Islet of Langerhans (tissue), 1 donor: ENCODE data around the gene ARHGEF17.

Experiments used
- FAIRE-seq: peaks from one replicate; lab custom pipeline; 2011; peaks lifted over from hg19 to GRCh38; lab: Jason Lieb, UNC

ARHGEF17 gene

GRCh38 chr11:73380897-73381410 lies 72.9 kb downstream of the ARHGEF17 start:
- no peak for FAIRE-seq

DNA sequence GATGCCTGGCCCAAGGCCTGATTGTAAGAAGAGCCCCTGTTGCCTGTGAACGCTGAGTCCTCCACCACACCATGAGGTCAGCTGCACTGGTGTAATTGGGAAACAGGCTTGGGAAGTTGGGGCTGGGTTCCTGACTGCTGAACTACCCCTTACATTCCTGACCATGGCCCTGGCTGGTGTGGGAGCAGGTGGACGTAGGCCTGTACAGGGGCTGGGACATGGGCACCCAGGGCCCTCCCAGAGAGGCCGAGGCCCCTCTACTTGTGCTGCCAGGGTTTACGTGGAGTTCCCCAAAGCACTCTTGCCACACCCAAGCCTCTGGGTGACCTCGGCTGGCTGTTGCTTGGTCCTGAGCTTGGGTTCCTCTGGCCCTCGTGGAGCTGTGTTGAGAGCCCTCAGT lies 73.5 kb downstream of the ARHGEF17 start:
- FAIRE-seq, result no peak

DNA sequence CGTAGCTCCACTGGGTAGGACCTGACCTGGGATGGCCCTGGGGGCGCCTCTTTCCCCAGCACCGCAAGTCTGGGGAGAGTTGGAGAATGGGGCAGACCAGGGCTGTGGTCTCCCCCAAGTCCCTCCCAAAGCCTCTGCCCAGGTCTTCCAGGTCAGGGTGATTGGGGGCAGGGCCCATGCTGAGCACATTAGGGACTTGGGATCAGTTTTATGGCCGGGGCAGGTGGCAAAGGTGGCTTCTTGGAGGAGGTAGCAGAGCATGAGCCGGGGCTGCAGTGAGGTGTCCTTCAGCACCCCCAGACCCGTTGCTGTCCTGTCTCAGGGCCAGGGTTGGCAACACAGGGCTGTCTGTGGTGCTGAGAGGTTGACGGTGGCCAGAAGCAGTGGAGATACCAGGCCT lies 74.1 kb downstream of the ARHGEF17 start:
- FAIRE-seq, result no peak

DNA sequence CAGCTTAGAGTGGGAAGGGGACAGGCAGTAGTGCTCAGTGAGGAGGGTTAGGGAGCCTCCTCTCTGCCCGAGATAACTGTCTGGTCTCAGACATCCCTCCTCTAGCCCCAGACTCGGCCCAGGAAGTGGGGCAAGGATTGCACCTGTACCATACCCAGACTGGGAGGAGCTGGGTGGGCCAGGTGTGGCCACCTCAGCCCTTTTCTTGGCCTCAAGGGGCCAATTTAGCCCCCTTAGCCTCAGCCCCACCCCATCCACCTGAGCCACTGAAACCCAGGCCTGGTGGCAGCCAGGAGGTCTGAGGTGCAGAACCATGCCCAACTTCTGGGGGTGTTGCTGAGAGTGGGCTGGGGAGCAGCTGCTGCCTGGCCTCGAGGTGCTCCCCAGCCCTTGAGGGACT lies 74.7 kb downstream of the ARHGEF17 start:
- FAIRE-seq, result no peak

GRCh38 chr11:73383249-73384124 lies 75.4 kb downstream of the ARHGEF17 start:
- FAIRE-seq, result no peak

DNA sequence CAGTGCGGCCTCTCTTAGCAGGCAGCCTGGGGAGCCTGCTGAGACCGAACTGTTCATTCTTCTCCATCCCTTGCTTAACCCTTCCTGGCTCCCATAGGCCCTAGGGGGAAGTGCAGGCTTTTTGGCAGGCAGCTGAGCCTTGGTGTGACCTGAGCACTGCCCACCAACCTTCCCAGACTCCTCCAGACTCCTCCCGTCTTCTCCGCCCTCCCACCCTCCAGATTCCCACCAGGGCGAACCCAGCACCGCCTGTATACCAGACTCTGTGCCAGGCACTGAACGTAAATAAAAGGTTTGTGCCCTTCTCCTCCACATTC lies 76.0 kb downstream of the ARHGEF17 start:
- no peak for FAIRE-seq

DNA sequence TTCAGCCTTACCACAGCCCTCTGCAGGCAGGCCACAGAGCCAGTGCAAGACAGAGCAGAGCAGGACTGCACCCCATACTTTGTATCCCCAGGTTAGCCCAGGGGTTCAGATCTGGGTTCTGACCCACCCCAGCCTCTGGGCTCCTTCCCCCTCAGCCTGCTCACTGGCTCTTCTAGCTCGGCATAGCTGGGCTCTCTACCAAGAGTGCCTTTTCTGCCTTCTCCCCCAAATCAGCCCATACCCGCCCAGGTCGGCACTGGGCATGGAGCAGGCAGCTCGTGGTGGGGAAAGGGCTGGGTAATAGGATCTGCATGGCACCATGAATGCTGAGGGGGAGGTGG lies 76.4 kb downstream of the ARHGEF17 start:
- FAIRE-seq, result no peak

GRCh38 chr11:73384872-73385689 lies 77.0 kb downstream of the ARHGEF17 start:
- FAIRE-seq, result no peak

- no peak for FAIRE-seq
Observed at GRCh38 chr11:73386016-73386415, 77.9 kb downstream of the ARHGEF17 start.

- no peak for FAIRE-seq
Observed at GRCh38 chr11:73386546-73386945, 78.5 kb downstream of the ARHGEF17 start.

DNA sequence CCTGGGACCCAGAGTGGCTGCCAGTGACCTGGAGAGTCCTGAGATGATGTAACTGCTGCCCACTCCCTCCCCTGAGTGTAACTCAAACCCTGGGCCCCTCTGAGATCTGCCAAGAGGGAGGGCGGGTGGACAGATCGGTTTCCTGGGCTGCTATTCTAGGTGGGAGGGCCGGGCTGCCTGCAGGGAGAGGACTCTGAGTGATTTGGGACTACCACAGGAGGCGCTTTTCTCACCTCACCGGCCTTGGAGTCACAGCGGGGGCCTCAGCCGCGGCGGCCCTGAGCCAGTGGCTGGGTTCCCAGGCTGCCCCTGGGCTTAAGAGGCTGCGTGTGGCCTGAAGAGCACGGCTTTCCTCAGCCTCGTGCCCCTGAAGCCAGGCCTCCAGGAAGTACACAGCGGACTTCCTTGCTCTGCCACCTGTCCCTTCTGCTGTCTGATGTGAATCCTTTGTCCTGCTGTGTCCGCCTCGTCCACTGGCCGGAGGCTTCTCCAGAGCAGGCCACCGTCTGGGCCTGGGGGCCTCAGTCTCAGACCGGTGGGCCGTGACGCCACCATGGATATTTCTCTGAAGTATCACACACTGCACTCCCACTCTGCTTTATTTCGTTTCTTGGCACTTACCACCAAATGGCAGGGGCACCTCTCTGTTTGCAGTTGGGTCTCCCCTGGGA lies 79.7 kb downstream of the ARHGEF17 start:
- FAIRE-seq, result no peak

- no peak for FAIRE-seq
Observed at GRCh38 chr11:73388265-73389133, 80.4 kb downstream of the ARHGEF17 start.

DNA sequence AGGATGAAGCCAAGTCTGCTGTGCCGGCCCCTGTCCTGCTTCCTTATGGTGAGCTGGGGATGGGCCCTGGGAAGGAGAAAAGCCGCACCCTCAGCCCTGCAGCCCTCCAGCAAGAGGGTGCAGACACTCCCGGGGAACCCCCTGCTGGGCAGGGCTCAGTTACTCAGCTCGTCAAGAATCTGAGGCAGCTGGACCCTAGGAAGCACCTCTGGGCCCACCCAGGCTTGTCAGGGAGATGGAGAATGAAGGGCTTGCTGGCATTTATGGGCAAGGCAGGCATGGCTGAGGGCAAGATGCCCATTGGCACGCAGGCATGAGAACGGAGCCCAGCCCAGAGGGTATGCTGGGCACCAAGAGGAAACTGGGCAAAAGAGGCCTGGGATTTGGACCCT lies 81.1 kb downstream of the ARHGEF17 start:
- FAIRE-seq, result no peak

DNA sequence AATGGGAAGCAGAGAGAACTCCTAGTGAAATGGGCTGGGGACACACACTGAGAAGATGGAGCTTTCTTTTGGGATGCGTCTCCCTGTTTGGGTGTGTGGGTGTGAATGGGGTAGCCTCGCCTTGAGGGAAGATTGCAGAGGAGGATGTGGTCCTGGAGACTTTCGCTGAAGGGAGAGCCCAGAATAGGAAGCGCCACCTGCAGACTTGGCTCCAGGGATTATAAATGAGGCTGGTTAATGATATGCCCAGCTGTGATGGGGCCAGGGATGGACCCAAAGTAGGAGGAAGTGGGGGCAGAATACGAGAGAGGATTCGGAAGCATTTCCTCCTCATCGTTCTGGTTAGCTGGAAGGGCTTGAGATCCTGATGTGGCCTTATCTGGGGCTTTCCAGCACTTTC lies 81.8 kb downstream of the ARHGEF17 start:
- FAIRE-seq, result no peak

DNA sequence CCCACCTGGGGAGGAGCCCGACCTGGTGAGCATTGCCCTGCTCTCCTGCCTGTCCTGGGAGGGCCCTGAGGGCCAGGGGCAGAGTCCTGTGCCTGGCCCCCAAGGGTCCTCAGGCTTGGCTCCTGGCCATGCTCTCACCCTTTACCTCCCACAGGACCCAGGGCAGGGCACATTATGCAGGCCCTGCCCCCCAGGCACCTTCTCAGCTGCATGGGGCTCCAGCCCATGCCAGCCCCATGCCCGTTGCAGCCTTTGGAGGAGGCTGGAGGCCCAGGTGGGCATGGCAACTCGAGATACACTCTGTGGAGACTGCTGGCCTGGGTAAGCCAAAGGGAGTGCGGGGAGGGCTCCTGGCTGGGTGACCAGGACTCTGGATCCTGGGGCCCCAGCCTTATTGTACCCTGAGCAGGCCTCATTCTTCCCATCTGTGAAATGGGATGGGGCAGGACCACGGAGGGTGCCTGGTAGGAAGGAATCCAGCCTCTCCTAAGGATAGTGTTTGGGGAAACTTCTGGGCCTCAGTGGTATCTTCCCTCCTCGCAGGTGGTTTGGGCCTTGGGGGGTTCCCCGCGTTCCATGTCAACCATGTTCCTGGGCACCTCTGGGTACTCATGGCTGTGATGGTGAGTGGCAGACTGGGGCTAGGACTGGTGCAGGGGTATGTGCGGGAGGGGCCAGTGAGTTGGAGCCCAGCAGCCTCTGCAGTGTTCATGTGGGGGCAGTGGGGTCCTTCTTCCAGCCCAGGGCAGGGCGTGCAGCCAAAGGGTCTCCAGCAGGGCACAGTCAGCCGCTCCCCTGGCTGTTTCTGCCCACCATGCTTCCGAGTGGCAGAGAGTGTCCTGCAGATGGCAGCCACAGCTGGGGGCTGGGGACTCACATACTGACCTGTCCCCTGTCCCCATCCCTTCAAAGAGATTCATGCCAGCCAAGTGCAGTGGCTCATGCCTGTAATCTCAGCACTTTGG lies 82.8 kb downstream of the ARHGEF17 start:
- FAIRE-seq, result no peak

GRCh38 chr11:73391665-73392064 lies 83.6 kb downstream of the ARHGEF17 start:
- no peak for FAIRE-seq

GRCh38 chr11:73392108-73393010 lies 84.3 kb downstream of the ARHGEF17 start:
- FAIRE-seq, result no peak

- no peak for FAIRE-seq
Observed at GRCh38 chr11:73393011-73393380, 84.9 kb downstream of the ARHGEF17 start.

- FAIRE-seq, result no peak
Observed at GRCh38 chr11:73393479-73394415, 85.7 kb downstream of the ARHGEF17 start.
